Muscle layer of duodenum (tissue), 2 donors: ENCODE data around the gene KCTD16.

Experiments used
- H3K27ac ChIP-seq: one replicate; pipeline ENCODE4 v1.7.0; 2013; ENCODE audit warnings: mild to moderate bottlenecking, low read length
- H3K27me3 ChIP-seq: one replicate; pipeline ENCODE4 v1.7.0; 2013; ENCODE audit warnings: low read depth, mild to moderate bottlenecking, control low read depth, low read length
- H3K36me3 ChIP-seq, 2 donors: one replicate each; pipeline ENCODE4 v1.7.0; 2013; ENCODE audit warnings: low read length in 2 of 2, control low read depth in 1 of 2, mild to moderate bottlenecking in 1 of 2; ENCODE audit not compliant: insufficient read depth in 2 of 2, control insufficient read depth in 1 of 2
- H3K4me1 ChIP-seq, 2 donors: one replicate each; pipeline ENCODE4 v1.7.0; 2013; ENCODE audit warnings: low read length in 2 of 2, mild to moderate bottlenecking in 2 of 2, control low read depth in 1 of 2, moderate library complexity in 1 of 2; ENCODE audit not compliant: insufficient read depth in 2 of 2, control insufficient read depth in 1 of 2
- H3K4me3 ChIP-seq, 2 donors: one replicate each; pipeline ENCODE4 v1.7.0; 2013; ENCODE audit warnings: low read length in 2 of 2, low read depth in 1 of 2, mild to moderate bottlenecking in 1 of 2
- H3K9me3 ChIP-seq, 2 donors: one replicate each; pipeline ENCODE4 v1.7.0; 2013; ENCODE audit warnings: low read length in 2 of 2, control low read depth in 1 of 2, mild to moderate bottlenecking in 1 of 2; ENCODE audit not compliant: control insufficient read depth in 1 of 2
- donor health status: healthy.

KCTD16 gene

DNA sequence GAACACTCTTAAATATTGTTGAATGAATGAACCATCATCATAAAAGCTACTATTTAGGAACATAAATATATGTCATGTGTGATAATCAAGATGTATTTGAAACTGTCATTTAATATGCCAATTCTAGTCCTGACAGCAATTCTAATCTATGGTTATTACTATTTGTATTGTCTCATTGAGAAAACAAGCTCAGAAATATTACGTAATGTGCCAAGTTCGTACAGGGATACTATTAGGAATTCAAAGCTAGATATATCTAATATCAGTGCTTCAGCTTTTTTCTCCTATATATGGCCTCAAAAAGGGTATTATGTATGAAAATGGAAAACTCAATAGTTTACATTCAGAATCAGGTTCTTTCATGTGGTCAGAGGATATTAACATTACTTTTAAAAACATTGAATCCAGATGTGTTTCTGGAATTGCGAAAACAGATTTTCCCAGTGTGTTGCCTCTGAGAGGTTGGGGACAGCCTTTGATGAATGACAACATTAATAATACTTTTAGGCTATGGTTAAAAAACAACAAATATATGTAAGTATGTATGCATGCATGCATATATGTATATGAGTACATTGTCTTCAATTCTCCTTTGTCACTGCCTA, 95.1 kb downstream of the KCTD16 start:
- Histone ChIP-seq H3K4me3 (no peak overlapping the region), H3K27ac (no peak overlapping the region), H3K4me1 (no peaks in the 10 kb centered on the region), H3K36me3 (no peaks in the 10 kb centered on the region), H3K27me3 (no peaks in the 10 kb centered on the region), H3K9me3 (peaks cover 0 to 4% of the 10 kb centered on the region in 2 donors)

DNA sequence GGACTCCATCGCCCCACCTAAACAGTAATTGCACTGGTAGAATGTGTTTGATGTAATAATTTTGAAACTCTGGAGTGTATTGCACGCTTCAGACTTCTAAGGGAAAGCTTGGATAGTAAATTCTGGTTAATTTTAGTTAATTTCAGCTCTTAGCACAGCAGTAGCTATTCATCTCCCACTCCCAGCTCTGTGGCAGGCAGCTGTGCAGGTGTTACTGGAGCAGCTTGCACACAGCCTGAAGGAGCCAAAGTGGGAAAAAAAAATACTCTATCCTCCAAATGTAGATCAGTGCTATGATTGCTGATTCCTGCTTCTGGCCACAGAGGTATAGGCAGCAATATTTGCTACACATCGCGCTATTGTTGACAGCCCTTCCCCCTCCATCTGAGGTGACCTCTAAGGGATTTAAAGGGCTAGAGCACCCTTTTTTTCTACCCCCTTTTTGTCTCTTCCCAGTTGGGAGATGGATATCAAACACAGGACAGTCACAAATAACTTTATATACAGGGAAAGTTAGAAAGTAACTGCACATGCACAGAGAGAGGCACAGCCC, 97.4 kb downstream of the KCTD16 start:
- H3K4me3 ChIP-seq, result no peak overlapping the region
- no peaks in the 10 kb centered on the region for H3K36me3 ChIP-seq
- H3K27ac ChIP-seq, result no peak overlapping the region
- H3K9me3 ChIP-seq, result peaks cover 0 to 4% of the 10 kb centered on the region in 2 donors
- no peaks in the 10 kb centered on the region for H3K4me1 ChIP-seq
- no peaks in the 10 kb centered on the region for H3K27me3 ChIP-seq

DNA sequence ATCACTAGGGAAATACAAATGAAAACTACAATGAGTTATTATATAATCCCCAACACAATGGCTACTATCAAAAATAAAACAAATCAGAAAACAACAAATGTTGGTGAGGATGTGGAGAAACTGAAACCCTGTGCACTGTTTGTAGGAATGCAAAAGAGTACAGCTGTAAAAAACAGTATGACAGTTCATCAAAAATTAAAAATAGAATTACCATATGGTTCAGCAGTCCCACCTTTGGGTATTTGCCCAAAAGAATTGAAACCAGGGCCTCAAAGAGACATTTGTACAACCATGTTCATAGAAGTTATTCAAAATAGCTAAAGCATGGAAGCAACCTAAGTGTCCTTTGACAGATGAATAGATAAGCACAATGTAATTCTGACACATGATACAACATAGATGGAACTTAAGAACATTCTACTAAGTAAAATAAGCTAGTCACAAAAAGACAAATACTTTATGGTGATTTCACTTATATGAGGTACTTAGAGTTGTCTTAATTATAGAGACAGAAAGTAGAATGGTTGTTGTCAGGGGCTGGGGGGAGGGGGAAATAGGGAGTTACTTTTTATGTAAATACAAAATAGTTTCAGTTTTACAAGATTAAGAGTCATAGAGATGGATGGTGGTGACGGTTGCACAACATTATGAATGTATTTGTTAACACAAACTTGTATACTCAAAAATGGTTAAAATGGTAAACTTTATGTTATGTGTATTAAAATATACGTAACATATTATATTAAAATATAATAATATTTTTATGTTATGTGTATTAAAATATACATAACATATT, 102.8 kb downstream of the KCTD16 start:
- no peak overlapping the region for H3K27ac ChIP-seq
- H3K27me3 ChIP-seq, result no peaks in the 10 kb centered on the region
- H3K36me3 ChIP-seq, result no peaks in the 10 kb centered on the region
- no peaks in the 10 kb centered on the region for H3K4me1 ChIP-seq
- no peak overlapping the region for H3K4me3 ChIP-seq
- H3K9me3 ChIP-seq, result peaks cover 0 to 4% of the 10 kb centered on the region in 2 donors

DNA sequence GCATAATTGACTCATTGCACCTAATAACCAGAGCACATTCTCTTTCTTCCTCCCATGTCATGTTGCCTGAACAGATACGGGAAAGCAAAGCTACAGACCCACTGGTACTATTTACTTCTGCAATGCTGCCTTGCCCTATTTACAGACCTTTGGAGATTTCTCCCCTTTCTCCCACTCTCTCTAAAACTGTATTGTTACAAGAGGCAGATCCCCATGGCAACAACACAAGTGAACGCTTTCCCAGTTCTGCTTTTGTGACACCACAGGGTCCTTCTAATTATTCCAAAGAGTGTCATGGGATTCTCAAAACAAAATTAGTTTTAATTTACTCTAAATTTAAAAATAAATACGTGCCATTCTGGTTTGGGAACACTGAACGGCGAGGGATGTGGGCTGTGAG, 104.7 kb downstream of the KCTD16 start:
- no peaks in the 10 kb centered on the region for H3K9me3 ChIP-seq

DNA sequence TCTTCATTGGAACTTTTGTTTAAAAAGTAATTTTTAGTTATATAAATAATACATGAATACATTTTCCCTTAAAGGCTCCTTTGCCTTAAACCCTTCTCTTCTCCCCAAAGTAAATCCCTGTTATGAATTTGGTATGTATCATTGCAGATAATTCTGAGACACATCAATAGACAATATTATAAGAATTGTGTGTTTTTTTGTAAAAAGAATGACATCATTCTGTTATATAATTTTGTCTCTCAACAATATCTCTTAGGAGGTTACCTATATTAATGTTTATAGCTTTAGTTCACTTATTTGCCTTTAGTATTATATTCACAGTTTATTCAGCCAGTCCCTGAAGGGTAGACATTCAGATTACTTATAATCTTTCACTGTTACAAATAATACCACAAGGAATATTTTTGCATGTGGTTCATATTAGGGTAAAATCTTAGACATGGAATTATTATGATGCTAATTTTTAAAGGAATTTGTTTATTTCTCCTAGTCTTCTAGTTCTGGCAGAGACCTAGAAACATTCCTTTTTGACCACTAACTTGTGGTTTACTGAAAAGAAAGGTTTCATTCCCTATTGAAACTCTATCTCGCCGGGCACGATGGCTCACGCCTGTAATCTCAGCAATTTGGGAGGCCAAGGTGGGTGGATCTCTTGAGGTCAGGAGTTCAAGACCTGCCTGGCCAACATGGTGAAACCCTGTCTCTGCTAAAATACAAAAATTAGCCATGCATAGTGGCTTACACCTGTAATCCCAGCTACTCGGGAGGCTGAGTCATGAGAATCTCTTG, 105.6 kb downstream of the KCTD16 start:
- no peak overlapping the region for H3K27ac ChIP-seq
- H3K27me3 ChIP-seq, result no peaks in the 10 kb centered on the region
- no peaks in the 10 kb centered on the region for H3K36me3 ChIP-seq
- no peaks in the 10 kb centered on the region for H3K9me3 ChIP-seq
- no peak overlapping the region for H3K4me3 ChIP-seq
- no peaks in the 10 kb centered on the region for H3K4me1 ChIP-seq

More for the DNA sequence above, 104.7 kb downstream of the KCTD16 start:
- no peaks in the 10 kb centered on the region for H3K36me3 ChIP-seq
- H3K4me1 ChIP-seq, result no peaks in the 10 kb centered on the region
- no peak overlapping the region for H3K4me3 ChIP-seq
- H3K27me3 ChIP-seq, result no peaks in the 10 kb centered on the region
- no peak overlapping the region for H3K27ac ChIP-seq

DNA sequence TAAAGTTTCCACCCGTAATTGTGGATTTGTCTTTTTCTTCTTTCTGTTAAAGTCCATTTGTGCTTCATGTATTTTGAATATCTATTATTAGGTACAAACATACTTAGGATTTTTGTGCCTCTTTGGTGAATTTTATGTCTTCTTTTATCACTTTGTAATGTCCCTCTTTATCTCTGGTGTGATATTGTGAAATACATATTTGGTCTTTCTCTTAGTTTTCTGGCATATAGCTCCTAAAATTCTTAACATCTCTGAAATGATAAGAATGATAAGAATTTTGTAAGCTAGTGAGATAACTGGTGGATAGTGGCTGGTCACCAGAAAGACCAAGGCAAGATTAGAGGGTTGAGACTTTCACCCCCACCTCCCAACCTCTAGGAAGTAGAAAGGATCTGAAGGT, 111.1 kb downstream of the KCTD16 start:
- H3K4me3 ChIP-seq, result no peak overlapping the region
- no peaks in the 10 kb centered on the region for H3K27me3 ChIP-seq
- no peaks in the 10 kb centered on the region for H3K4me1 ChIP-seq
- H3K36me3 ChIP-seq, result no peaks in the 10 kb centered on the region
- H3K9me3 ChIP-seq, result no peaks in the 10 kb centered on the region
- H3K27ac ChIP-seq, result no peak overlapping the region

DNA sequence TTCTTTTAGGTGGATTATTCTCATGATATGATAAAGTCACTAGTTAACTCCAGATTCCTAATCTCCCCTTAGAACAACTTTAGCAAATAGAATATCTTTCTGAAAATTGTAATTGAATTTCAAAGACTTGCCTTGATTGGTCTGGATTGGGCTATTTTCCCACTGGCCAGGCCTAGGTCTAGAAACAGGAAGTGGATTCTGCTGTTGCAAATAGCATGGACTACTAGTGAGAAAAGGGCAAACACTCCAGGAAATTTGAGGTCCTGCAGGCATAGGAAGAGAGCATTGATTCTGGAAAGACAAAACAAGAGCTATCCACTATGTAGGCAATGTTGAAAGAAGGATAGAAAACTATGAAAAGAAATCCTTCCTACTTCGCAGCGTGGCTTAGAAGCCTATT, 113.4 kb downstream of the KCTD16 start:
- Histone ChIP-seq H3K4me1 (no peaks in the 10 kb centered on the region), H3K27ac (no peak overlapping the region), H3K27me3 (no peaks in the 10 kb centered on the region), H3K9me3 (no peaks in the 10 kb centered on the region), H3K36me3 (no peaks in the 10 kb centered on the region), H3K4me3 (no peak overlapping the region)

DNA sequence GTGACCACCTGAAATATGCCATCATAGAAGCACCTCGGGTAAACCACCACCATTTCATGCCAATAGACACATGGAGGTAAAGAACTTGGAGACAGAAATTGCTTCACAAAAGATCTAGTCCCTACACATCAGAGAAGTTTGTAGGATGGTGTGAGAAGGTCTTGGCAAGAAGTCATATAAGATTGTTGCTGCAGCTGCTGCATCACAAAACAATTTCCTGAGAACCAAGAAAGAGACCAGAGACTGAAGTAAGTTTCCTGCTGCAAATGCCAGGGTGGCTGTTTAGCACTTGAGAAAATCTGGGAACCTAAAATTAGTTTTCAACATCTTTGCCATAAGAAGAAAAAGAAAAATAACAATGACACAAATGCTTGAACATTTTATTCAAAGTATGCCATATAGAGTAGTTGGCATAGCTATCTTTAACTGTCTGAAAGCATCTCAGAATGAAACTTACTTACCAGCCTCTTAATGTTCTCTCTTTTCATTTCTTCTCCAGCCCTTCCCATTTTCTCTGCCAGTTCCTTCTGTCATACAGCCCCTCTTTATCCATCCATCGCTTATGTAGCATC, 114.3 kb downstream of the KCTD16 start:
- H3K27ac ChIP-seq, result no peak overlapping the region
- H3K4me3 ChIP-seq, result no peak overlapping the region
- no peaks in the 10 kb centered on the region for H3K36me3 ChIP-seq
- no peaks in the 10 kb centered on the region for H3K4me1 ChIP-seq
- H3K9me3 ChIP-seq, result no peaks in the 10 kb centered on the region
- no peaks in the 10 kb centered on the region for H3K27me3 ChIP-seq

DNA sequence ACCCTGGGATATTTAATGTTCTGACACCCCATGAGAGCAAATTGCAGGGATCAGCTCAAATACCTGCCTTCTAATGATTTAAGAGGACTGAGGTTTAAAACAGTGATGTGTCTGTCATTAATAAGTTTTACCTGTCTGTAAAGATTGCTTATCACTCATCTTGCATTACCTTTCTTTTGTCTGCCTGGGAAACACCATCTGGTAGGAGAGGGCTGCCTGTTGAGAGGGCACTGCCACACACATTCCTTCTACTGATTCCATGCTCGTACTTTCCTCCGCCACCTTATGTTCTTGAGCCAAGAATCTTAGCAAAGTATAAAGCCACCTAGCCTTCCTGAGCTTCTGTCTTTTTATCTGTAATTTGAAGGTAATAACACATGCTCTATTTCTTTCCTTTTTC, 118.6 kb downstream of the KCTD16 start:
- no peak overlapping the region for H3K27ac ChIP-seq
- no peaks in the 10 kb centered on the region for H3K36me3 ChIP-seq
- no peaks in the 10 kb centered on the region for H3K9me3 ChIP-seq
- no peaks in the 10 kb centered on the region for H3K27me3 ChIP-seq
- H3K4me1 ChIP-seq, result no peaks in the 10 kb centered on the region
- no peak overlapping the region for H3K4me3 ChIP-seq

DNA sequence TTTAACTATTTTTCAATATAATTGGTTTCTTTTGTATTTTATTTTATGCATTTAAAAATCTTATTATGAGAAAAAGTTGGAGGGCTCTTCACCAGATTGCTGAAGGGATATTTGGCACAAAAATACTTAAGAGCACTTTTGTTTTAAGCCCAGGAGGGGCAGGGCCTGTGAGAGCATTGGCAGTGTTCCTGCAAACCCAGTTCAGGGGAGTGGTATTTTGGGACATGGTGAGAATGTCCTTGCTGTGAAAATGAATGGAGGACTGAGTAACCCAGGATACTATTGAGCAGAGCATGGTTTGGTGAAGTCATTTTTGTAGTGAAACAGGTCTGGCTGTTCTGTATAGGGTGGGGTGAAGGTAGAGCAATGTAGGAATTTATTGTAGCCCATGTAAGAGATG, 121.4 kb downstream of the KCTD16 start:
- H3K27ac ChIP-seq, result no peak overlapping the region
- H3K27me3 ChIP-seq, result no peaks in the 10 kb centered on the region
- H3K36me3 ChIP-seq, result no peaks in the 10 kb centered on the region
- H3K4me3 ChIP-seq, result no peak overlapping the region
- no peaks in the 10 kb centered on the region for H3K4me1 ChIP-seq
- no peaks in the 10 kb centered on the region for H3K9me3 ChIP-seq

DNA sequence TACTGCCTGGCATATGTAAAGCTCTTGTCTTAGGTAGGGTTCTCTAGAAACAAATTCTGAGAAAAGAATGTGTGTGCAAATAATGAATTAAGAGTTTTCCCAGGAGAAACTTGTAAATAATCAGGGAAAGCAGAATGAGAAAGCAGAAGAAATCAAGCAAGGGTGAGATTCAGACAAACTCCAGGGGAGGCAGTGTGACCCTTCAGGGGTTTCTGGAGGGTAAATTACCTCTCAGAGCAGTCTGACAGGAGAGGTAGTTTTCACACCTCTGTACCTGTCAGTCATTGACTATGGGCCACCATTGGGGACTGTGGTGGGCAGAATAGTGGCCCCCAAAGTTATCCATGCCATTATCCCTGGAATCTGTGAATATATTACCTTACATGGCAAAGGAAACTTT, 124.6 kb downstream of the KCTD16 start:
- Histone ChIP-seq H3K27ac (no peak overlapping the region), H3K27me3 (no peaks in the 10 kb centered on the region), H3K36me3 (no peaks in the 10 kb centered on the region)

More for the DNA sequence above, 124.6 kb downstream of the KCTD16 start:
- Histone ChIP-seq H3K4me1 (no peaks in the 10 kb centered on the region), H3K9me3 (no peaks in the 10 kb centered on the region), H3K4me3 (no peak overlapping the region)
